ENCODE measurements around the gene UMAD1. TPM values are rescaled to one million over a fixed set of nuclear protein-coding genes. Genes with fewer than 3 reads are reported as not detected.

UMAD1 gene
- total RNA-seq, 1 donor: 24.9 TPM

DNA sequence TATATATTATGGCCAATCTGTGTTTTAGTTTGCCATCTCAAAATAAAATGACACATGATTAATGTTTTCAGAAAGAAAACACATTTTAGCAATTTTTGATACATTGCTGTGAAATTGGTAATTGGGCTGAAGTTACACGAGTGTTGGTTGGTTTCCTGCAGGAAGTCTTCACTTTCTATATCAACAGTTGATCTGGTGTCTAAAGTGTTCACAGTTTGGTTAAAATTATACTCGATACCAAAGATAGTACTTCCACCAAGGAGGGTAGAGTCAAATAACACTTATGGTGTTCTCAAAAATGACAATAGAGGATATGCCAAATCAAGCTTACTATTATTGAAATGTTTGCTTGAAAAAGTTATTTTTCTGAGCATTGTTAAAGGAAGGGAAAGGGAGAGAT is 207.7 kb downstream of the UMAD1 start:
- no peak for DNase-seq (ENCODE audit: low read depth)
- TF ChIP-seq, protein P1, sequence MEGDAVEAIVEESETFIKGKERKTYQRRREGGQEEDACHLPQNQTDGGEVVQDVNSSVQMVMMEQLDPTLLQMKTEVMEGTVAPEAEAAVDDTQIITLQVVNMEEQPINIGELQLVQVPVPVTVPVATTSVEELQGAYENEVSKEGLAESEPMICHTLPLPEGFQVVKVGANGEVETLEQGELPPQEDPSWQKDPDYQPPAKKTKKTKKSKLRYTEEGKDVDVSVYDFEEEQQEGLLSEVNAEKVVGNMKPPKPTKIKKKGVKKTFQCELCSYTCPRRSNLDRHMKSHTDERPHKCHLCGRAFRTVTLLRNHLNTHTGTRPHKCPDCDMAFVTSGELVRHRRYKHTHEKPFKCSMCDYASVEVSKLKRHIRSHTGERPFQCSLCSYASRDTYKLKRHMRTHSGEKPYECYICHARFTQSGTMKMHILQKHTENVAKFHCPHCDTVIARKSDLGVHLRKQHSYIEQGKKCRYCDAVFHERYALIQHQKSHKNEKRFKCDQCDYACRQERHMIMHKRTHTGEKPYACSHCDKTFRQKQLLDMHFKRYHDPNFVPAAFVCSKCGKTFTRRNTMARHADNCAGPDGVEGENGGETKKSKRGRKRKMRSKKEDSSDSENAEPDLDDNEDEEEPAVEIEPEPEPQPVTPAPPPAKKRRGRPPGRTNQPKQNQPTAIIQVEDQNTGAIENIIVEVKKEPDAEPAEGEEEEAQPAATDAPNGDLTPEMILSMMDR (IDR thresholded peaks at IDR 0.05; ENCODE audit: insufficient read depth, low read length): no peak
- no peak overlapping the region for H3K4me3 ChIP-seq (ENCODE audit: low read depth, low read length)

DNA sequence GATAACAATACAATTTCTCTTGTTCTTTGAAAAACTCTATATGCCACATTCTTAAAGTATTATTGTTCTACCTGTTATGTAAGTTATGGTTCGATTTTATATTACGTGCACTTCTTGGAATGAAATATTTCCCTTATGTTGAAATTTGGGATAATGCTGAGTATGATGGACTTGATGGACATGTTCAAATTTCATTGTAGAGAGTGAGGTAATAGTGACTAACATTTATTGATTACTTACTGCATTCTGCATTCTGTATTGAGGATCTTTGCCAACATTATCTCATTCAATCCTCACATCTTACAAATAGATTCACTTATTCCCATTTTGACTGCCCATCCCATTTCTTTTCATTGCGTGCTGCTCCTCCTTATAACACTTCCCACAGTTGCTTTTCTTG is 208.3 kb downstream of the UMAD1 start:
- H3K4me3 ChIP-seq (ENCODE audit: low read depth, low read length): no peak overlapping the region
- DNase-seq (ENCODE audit: low read depth): no peak
- TF ChIP-seq, protein P1 (IDR thresholded peaks at IDR 0.05; ENCODE audit: insufficient read depth, low read length): no peak

DNA sequence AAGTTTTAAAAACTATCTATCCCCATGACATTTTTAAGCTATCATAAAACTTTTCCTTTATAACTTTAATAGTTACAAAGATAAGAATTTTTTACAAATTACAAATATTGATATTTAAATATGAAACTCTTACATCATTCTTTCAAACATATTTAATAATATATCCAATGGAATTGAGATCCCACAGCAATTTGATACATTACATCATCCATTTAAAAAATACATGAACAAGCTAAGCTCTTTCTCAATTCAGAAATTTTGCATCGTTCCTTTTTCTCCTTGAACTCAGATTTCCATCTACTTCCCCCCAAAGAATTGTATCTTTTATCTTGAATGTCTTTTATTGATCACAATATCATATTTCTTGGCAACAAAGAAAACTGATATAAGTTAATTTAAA is 209.6 kb downstream of the UMAD1 start:
- TF ChIP-seq, protein P1 (IDR thresholded peaks at IDR 0.05; ENCODE audit: insufficient read depth, low read length): no peak
- no peak for DNase-seq (ENCODE audit: low read depth)
- H3K4me3 ChIP-seq (ENCODE audit: low read depth, low read length): no peak overlapping the region

DNA sequence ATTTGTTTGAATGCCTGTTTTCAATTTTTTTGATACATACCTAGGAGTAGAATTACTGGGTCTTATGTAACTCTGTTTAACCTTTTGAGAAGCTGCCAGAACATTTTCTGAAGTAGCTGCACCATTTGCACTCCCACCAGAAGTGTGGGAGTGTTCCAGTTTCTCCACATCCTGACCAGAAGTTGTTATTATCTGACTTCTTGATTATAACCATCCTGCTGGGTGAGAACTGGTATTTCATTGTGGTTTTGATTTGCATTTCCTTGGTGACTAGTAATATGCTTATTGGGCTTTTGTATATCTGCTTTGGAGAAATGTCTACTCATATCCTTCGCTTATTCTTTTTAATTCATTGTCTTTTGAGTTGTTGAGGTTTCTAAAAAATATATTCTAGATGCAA is 210.8 kb downstream of the UMAD1 start:
- H3K4me3 ChIP-seq (ENCODE audit: low read depth, low read length): no peak overlapping the region
- DNase-seq (ENCODE audit: low read depth): no peak
- TF ChIP-seq, protein P1 (IDR thresholded peaks at IDR 0.05; ENCODE audit: insufficient read depth, low read length): no peak

DNA sequence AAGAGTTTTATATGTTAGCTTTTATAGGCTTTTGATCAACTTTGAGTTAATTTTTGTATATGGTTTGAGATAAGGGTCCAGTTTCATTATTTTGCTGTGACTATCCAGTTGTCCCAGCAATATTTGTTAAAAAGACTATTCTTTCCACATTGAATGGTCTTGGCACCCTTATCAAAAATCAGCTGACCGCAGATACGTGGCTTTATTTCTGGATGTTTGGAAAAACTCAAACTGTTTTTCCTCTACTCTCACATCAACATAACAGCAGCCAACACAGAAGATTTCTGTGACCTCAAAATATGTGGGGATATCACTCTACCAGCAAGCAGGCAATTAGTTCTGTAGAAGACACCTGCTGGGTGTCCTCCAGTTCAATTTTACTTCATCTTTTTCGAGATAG is 211.4 kb downstream of the UMAD1 start:
- no peak for DNase-seq (ENCODE audit: low read depth)
- TF ChIP-seq, protein P1 (IDR thresholded peaks at IDR 0.05; ENCODE audit: insufficient read depth, low read length): no peak
- H3K4me3 ChIP-seq (ENCODE audit: low read depth, low read length): no peak overlapping the region

DNA sequence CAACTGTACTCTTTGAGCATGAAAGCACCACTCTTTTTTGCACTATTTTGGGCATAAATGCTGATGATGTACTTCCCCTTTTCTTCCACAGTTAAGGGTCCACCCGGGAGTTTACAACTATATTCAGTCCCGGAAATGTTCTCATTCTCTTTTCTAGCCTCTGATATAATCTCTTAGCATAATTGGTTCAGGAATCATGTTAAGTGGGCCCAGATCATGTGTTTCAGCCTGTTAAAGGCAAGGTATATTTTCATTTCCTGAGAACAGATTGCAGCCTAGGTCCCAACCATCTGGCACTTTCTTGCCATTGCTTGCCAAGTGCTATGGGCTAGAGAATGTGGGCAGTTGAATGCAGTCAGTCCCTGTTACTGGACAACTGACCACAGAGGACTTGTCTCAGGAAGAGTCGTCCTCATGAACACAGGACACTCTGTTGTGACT is 216.6 kb downstream of the UMAD1 start:
- TF ChIP-seq, protein P1 (IDR thresholded peaks at IDR 0.05; ENCODE audit: insufficient read depth, low read length): no peak
- H3K4me3 ChIP-seq (ENCODE audit: low read depth, low read length): no peak overlapping the region
- DNase-seq (ENCODE audit: low read depth): no peak

DNA sequence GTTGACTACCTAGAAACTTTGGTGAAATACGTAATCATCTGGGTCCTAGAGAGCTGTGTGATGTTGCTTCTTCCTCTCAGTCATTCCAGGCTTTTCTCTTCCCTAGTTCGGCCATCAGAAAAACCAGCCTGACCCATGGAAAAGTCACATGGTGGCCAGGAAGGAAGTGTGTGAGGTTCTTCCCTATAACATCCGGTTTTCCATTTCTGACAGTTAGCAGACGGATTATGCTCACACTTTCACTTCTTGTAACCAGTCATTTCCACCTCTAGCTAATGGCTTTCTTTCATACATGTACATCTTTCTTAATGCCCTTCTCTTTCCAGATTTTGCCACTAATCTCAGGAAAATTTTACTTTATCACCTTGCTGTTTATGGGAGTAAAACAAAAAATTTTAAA is 218.0 kb downstream of the UMAD1 start:
- DNase-seq (ENCODE audit: low read depth): no peak
- no peak overlapping the region for H3K4me3 ChIP-seq (ENCODE audit: low read depth, low read length)

More for the DNA sequence above, 218.0 kb downstream of the UMAD1 start:
- TF ChIP-seq, protein P1 (IDR thresholded peaks at IDR 0.05; ENCODE audit: insufficient read depth, low read length): no peak
